ENCODE measurements around the gene WDR11.

WDR11 gene

GRCh38 chr10:120946497-120946896 is 95.3 kb downstream of the WDR11 start:
- no peak for DNase-seq (ENCODE audit: low read depth)

GRCh38 chr10:120948889-120949608 is 97.9 kb downstream of the WDR11 start:
- DNase-seq (ENCODE audit: low read depth) = peak; percentile 44

GRCh38 chr10:120949609-120950031 is 98.5 kb downstream of the WDR11 start:
- no peak for DNase-seq (ENCODE audit: low read depth)

- no peak for DNase-seq (ENCODE audit: low read depth)
Observed at GRCh38 chr10:120950051-120950561, 98.9 kb downstream of the WDR11 start.

- DNase-seq (ENCODE audit: low read depth) = no peak
Observed at GRCh38 chr10:120951288-120951687, 100.1 kb downstream of the WDR11 start.

GRCh38 chr10:120953897-120954296 is 102.7 kb downstream of the WDR11 start:
- DNase-seq (ENCODE audit: low read depth) = no peak

Measured in stimulated activated CD8-positive, alpha-beta memory T cell treated with anti-CD3 and anti-CD28 coated beads, Interleukin-4, amount 100 ng/mL, for 24 hours (primary cell).